Esophagus squamous epithelium (tissue), 4 donors: ENCODE data around the gene MRGPRF.

Source experiments
- CTCF ChIP-seq, 6 experiments: fragments of 450-650 bp in 4 of 6; fragments of 200-600 bp in 2 of 6; sonication (generic) in 2 of 6; IDR thresholded peaks; one replicate each; pipeline ENCODE4 v1.5.1; 2016 to 2019; ENCODE audit warnings: antibody characterized with exemption in 6 of 6, mild to moderate bottlenecking in 4 of 6, moderate library complexity in 4 of 6
- POLR2A ChIP-seq, 4 donors: fragments of 450-650 bp; IDR thresholded peaks; one replicate each; pipeline ENCODE4 v1.6.1; 2017; ENCODE audit warnings: antibody characterized with exemption in 4 of 4, mild to moderate bottlenecking in 4 of 4, moderate library complexity in 3 of 4

GRCh38 chr11:69024509-69024908 lies 11.5 kb upstream of the MRGPRF start:
- TF ChIP-seq CTCF (IDR thresholded peaks at IDR 0.05): no peak
- no peak for TF ChIP-seq POLR2A (IDR thresholded peaks at IDR 0.05)
